ENCODE data around the gene COMMD4. TPM values are rescaled to one million over a fixed set of nuclear protein-coding genes. Genes with fewer than 3 reads are reported as not detected.

COMMD4 gene
- total and polyA plus RNA-seq, 2 of the 4 experiments (the other 2 are of a cell fraction): 91.2 to 133 TPM

DNA sequence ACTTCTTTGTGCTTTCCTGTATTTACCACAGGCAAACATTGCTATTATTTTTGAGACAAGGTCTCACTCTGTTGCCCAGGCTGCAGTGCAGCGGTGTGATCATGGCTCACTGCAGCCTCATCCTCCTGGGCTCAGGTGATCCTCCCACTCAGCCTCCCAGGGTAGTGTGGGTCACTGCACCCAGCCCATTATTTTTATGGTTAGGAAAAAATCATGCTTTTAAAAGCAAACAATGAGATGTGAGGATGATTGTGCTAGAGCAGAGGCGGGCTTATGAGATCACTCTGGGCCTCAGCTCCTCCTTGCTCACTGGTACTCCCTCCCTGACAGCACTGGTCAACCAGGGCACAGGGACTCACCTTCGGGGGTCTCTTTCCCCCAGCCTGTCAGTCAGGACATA lies 30.3 kb downstream of the COMMD4 start:
- no peak overlapping the region for H2BK20ac ChIP-seq (ENCODE audit: low read depth, low read length)
- H2AK9ac ChIP-seq (replicated peaks; ENCODE audit: low read depth, low read length, poor library complexity): no peak overlapping the region
- H3K79me1 ChIP-seq (ENCODE audit: low read depth in 1 of 2, low read length in 2 of 2): peaks cover 30 to 48% of the 10 kb centered on the region in 2 experiments
- POLR2A ChIA-PET (ENCODE audit: unreplicated experiment): interaction anchor here (0.6 kb wide), 1 partner anchor 9 kb away, joined by 7 read pairs; no protein-coding TSS in a partner anchor
- H4K5ac ChIP-seq (ENCODE audit: low read depth, low read length): no peak overlapping the region
- no peak overlapping the region for H2BK5ac ChIP-seq (ENCODE audit: low read depth, low read length, poor library complexity, severe bottlenecking)
- H3K9me3 ChIP-seq (ENCODE audit: control insufficient read depth, insufficient read depth, low read length): no peaks in the 10 kb centered on the region
- peaks cover 43% of the 10 kb centered on the region for H3K36me3 ChIP-seq (ENCODE audit: control insufficient read depth, insufficient read depth, low read length)
- in situ Hi-C loops (cut with MboI; ENCODE audit: low sequenced_read_pairs) (no loop called here), dilution Hi-C loops (cut with HindIII; ENCODE audit: low sequenced_read_pairs, unreplicated experiment) (no loop called here), intact Hi-C loops (cut with micrococcal nuclease) (loop anchor here (5.0 kb wide), 1 partner anchor 316 kb away; no protein-coding TSS in a partner anchor)
- H2BK15ac ChIP-seq (ENCODE audit: low read depth, low read length): no peak overlapping the region
- H2AK5ac ChIP-seq (ENCODE audit: low read depth, low read length): no peak overlapping the region
- no TSS peak for BruUV-seq (replicated peaks)
- H3K23ac ChIP-seq (ENCODE audit: low read depth, low read length): no peak overlapping the region
- H3K56ac ChIP-seq (ENCODE audit: extremely low read depth, insufficient read depth, low read length): no peak overlapping the region
- ATAC-seq (ENCODE audit: low read depth) (no peak), DNase-seq (no peak)
- no peak overlapping the region for H3K27ac ChIP-seq (ENCODE audit: insufficient read depth, low read length)
- no peaks in the 10 kb centered on the region for H3K27me3 ChIP-seq (ENCODE audit: control insufficient read depth, insufficient read depth, low read length)
- peaks cover 4% of the 10 kb centered on the region; the same call in 1 of the 2 replicates for H3K9me1 ChIP-seq (ENCODE audit: insufficient read depth, low read length)
- no CpG with 5 or more reads among the region's 3 CpGs for WGBS, 2 experiments (ENCODE audit: extremely low coverage in 2 of 2, insufficient read length in 1 of 2)
- no peak overlapping the region for H4K8ac ChIP-seq (ENCODE audit: low read depth in 2 of 2, low read length in 2 of 2)
- H4K91ac ChIP-seq (ENCODE audit: insufficient read depth, low read depth, low read length): no peak overlapping the region
- no peak overlapping the region for H3K9ac ChIP-seq (ENCODE audit: low read depth, low read length)
- TF ChIP-seq, protein P1, sequence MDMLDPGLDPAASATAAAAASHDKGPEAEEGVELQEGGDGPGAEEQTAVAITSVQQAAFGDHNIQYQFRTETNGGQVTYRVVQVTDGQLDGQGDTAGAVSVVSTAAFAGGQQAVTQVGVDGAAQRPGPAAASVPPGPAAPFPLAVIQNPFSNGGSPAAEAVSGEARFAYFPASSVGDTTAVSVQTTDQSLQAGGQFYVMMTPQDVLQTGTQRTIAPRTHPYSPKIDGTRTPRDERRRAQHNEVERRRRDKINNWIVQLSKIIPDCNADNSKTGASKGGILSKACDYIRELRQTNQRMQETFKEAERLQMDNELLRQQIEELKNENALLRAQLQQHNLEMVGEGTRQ (IDR thresholded peaks at IDR 0.05; ENCODE audit: low read depth, low read length): no peak
- TF ChIP-seq MAFK (IDR thresholded peaks at IDR 0.05; ENCODE audit: low read depth, low read length): no peak
- no peak for TF ChIP-seq CEBPB (IDR thresholded peaks at IDR 0.05; ENCODE audit: low read depth, low read length)
- TF ChIP-seq BHLHE40 (IDR thresholded peaks at IDR 0.05; ENCODE audit: low read depth, low read length): no peak
- TF ChIP-seq, protein P2, sequence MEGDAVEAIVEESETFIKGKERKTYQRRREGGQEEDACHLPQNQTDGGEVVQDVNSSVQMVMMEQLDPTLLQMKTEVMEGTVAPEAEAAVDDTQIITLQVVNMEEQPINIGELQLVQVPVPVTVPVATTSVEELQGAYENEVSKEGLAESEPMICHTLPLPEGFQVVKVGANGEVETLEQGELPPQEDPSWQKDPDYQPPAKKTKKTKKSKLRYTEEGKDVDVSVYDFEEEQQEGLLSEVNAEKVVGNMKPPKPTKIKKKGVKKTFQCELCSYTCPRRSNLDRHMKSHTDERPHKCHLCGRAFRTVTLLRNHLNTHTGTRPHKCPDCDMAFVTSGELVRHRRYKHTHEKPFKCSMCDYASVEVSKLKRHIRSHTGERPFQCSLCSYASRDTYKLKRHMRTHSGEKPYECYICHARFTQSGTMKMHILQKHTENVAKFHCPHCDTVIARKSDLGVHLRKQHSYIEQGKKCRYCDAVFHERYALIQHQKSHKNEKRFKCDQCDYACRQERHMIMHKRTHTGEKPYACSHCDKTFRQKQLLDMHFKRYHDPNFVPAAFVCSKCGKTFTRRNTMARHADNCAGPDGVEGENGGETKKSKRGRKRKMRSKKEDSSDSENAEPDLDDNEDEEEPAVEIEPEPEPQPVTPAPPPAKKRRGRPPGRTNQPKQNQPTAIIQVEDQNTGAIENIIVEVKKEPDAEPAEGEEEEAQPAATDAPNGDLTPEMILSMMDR (conservative IDR thresholded peaks at IDR 0.05; ENCODE audit: low read depth, low read length): no peak
- CTCF ChIA-PET: no interaction called here
- no peak overlapping the region for H3K4me2 ChIP-seq (ENCODE audit: low read depth, low read length)
- H4K20me1 ChIP-seq (ENCODE audit: insufficient read depth, low read length): peaks cover 16% of the 10 kb centered on the region; the same call in 1 of the 2 replicates
- H3K18ac ChIP-seq (ENCODE audit: low read depth, low read length): no peak overlapping the region
- no peak overlapping the region for H3K14ac ChIP-seq (replicated peaks; ENCODE audit: low read depth, low read length)
- H2BK120ac ChIP-seq (ENCODE audit: low read depth, low read length): no peak overlapping the region
- peaks cover 4% of the 10 kb centered on the region for H3K4me1 ChIP-seq (ENCODE audit: control insufficient read depth, insufficient read depth, low read length)
- H2AFZ ChIP-seq (replicated peaks; ENCODE audit: low read length, poor library complexity): no peak overlapping the region
- H3K4ac ChIP-seq (ENCODE audit: low read depth, low read length): no peak overlapping the region
- H3K4me3 ChIP-seq (ENCODE audit: insufficient read depth, low read depth, low read length): no peak overlapping the region

Data from IMR-90 (cell line).